ENCODE data around the gene PTPRD.

DNA sequence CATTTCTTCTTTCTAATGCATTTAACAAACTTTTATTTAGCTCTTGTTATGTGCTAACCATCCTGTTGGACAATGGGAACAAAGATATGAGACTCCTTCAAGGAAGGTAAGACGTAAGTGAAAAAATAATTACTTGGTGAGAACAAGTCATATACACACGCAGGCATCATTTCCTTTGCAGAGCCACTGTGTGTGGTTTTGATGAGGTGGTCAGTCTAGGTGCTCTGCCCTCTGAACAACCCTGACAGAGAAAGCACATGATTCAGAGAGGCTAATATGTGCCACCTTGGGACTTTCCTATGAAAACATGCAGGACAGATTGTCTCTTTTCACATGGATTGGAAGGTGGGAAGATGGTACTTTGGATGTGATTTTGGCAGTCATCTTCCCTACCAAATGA, 1650.7 kb downstream of the PTPRD start:
- TF ChIP-seq CTCF (IDR thresholded peaks at IDR 0.05) (no peak), EZH2 (IDR thresholded peaks at IDR 0.05) (no peak)

All from neural progenitor cell (in vitro differentiated cells).